NCI-H1694 treated with DMSO at 0.1 percent for 48 hours (cell line): ENCODE data around the gene FBF1.
A peak's percentile ranks its signal among the peaks of the same experiment; 100 is the strongest.
"Not testable (repeated sequence)": the region's sequence is repeated elsewhere in the genome, so short reads cannot be mapped to it uniquely, and the experiment has no call there.

Experiments
- DNase-seq: peaks from one replicate; lab custom pipeline; 2025; lab: John Stamatoyannopoulos, UW

The FBF1 gene

DNA sequence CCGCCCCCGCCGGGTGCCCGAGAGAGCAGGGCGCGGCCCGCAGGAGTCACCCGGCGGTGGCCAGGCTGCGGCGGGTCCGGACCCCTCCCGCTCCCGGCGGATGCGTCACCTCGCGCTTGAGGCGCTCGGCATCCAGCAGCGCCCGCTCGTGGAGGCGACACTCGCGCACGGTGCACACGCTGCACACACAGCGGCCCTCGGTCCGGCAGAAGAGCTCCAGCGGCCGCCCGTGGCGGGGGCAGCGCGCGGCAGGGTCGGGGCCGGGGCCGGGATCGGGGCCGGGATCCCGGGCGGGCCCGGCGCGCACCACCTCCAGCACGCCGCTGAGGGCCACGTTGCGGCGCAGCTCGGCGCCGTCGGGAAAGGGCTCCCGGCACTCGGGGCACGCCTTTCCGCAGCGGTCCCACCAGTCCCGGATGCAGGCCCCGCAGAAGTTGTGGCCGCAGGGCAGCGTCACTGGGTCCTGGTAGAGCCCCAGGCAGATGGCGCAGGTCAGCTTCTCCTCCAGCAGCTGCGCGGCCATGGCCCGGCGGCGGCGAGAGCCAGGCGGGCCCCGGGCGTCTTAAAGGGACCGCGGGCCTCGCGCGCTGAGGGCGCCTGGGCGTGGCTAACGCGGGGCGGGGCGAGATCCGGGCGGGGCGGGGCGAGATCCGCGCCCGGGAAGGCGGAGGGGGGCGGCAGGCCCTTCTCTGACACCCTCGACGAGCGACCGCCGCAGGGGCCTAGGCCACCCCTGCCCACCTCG lies 44.3 kb downstream of the FBF1 start, which contains the start of gene TRIM65:
TRIM65 (minus strand) TSS at position 537 of the 745 bp plus-strand sequence; CDS start at position 523, 14 bp downstream.
- peak; percentile 39 for DNase-seq

DNA sequence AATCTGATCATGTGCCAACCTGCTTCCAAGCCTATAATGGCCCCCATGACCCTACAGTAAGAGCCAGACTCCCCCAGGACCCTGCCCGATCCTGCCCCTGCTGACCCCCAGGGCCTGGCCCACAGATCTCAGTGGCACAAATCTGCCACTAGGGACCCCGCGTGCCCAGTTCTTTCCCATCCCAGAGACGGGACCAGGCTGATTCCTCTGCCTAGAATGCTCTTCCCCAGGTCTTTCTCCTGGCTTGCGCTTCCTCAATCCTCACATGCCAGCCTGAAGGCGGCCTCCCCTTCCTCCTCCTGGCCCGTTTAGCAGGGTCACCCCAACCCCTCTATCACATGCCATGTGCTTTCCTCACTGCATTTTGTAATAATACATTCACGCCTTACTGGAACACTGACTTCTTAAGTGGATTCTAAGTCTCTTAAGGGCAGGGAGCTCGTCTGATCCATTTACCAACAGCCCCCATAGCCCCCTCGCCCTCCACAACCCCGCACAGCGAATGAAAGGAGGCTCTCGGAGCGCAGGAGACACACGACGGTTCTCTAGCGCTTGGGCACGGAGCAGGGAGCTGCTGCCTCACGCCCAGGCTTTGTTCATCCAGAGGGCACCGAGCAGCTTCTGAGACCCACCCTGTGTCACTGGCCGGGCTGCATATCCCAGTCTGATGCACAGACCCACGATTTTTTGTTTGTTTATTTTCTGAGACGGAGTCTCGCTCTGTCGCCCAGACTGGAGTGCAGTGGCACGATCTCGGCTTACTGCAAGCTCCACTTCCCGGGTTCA lies 45.3 kb downstream of the FBF1 start:
- no peak for DNase-seq

DNA sequence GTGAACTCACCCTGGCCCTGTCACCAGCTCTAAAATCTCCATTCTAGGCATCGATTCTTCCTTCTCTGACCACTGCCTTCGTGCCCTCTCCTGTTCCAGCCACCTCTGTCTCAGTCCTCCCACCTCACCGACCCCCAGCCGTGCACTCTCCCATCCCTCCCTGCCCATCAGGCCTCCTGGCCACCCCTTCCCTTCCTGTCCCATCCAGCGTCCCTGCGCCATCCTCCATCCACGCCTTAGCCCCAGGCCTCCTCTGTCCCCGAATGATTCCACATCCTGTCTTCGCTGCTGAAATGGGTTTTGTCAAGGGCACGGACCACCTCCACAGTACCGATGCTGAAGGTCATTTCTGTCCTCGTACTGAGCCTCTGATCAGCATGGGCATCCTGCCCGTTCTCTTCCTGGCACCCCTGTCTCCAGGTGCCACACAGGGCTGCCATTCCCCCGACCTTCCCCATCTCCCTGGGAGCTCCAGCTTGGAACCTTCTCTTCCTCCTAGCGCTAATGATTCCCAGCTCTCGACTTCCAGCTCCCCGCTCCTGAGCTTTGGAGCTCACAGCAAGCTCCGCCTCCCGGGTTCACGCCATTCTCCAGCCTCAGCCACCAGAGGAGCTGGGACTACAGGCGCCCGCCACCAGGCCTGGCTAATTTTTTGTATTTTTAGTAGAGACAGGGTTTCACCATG lies 46.7 kb downstream of the FBF1 start:
- DNase-seq: no peak

DNA sequence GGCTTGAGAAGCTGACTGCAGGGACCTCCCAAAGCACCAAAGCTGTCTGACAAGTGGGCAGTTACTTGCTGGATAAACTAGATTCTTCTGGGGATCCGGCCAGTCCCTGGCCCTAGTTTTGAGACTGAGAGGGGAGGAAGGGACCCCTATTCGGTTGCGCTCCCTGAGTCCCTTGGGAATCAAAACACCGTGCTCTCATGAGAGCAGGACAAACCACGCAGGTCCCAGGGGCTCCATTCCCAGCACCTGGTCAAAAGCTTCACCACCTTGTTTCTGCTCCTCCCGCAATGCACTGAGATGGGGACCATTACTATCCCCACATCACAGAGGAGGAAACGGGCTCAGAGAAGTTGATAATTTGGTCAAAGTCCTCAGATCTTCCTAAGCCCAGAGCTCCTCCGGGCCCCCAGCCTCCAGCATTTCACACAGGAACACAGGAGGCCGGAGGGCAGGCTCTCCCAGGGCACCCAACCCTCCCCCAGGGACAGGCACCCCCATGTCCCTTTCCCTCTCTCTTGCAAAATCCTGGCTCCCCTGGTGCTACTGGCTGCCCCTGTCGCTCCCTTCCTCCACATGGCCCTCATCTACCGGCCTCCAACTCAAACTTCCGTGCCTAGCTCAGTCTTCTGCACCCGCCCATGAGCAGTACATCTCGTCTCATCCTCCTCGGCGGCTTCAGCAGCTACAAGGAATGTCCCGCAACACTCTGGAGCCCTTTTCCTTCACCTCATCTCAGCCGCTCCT lies 47.4 kb downstream of the FBF1 start:
- DNase-seq: no peak

DNA sequence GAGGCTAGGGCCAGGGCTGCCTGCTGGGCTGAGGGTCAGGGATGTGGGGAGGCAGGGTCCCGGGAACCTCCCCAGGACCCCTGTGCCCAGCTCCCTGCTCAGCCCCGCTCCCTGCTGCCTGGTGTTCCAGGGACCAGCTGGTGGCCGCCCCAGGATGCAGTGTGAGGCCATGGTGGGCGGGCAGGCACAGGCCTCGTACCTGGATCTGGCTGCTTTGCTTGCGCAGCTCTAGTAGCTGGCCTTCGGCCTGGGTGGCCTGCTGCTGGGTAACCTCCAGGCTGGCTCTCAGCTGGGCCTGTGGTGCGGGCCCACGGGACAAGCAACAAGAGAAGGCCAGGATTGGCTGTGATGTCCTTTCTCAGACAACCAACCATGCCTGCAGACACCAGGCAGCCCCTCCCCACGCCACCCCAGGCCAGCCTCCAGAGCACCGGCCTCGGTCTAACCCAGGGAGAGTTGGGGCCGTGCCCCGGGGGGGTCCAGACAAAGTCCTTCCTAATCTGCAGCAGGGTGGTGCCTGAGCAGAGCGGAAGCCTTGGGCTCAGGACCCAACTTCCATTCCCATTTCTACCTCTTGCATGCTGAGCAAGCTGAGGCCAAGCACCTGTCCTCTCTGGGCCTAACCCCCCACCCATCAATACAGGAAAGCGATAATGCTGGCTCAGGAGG lies 48.2 kb downstream of the FBF1 start:
- DNase-seq: no peak

DNA sequence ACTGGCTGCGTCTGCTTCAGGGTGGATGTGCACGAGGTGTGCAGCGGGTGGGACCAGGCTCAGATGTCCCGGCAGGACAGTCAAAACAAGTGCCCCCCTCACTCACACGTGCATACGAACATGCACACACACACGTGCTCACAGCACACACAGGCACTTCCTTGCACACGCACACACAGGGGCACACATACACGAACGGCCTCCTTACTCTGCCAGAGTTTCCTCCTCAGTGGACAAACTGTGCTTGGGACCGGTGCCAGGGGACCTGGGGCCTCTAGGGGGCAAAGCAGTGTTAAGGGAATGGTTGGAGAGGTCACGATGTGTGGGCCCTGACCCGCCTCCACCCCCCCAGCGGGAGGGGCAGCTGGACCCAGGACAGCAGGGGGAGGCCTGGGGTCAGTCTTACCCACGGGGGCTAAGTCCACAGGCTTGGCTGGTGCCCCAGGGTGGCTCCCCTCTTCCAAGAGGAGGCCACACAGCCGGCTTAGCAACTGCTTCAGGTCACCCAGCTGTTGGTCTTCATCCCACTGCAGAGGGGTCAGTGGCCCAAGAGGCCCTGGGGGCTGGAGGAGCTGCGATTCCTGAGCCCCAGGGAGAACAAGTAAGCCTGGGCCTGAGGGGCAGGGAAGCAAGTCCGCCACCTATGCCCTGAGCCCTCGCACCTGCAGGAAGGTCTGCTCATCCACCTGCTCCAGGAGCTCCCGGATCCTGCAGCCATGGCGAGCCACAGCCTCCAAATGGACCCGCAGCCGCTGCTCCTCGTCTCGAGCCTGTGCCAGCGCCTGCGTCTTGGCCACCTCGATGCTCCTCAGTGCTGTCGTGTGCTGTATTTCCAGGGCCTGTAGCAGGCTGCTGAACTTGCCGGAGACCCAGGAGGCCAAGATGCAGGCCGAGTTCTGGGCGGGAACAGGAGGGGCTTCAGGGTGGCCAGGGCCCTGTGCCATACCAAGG lies 49.0 kb downstream of the FBF1 start:
- no peak for DNase-seq

DNA sequence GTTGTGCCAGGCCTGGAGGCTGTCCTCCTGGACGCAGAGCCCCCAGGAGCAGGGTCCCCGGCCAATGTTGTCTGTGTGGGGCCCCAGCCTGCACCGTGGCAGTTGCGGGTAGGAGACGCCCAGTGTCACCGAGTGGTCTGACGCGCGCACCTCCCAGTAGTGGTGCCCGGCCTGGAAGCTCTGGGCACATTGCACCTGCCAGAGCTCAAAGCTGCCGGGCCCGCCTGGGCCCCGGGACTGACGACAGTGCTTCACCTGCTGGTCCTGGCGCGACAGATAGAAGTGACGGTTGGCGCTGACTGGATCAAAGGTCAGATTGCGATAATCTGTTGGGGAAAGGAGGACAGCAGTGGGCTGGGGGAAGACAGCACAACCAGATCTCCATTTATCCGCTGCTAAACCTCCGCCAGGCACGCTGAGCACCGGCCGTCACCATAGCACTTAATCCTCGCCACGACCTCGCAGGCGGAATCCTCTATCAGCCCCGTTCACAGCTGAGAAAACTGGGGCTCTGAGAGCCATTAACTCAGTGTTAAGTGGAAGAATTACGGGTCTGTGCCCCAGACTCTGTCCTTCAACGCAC lies 49.7 kb downstream of the FBF1 start:
- no peak for DNase-seq

DNA sequence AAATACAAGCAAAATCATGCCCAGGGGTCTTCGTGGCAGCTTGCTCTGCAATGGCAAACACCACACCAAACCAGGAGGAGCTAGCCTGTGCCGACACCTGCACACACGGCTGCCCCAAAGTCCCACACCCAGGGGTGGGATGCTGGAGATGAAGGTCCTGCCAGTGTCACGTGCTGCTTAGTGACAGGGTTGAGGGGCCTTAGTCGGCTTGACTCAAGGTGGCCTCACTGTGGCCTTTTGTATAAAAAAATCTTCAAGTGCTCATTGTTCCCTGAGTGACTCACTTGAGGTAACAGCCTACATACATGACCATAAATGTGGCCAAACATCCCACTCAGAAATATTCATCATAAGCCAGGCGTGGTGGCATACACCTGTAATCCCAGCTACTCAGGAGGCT lies 51.4 kb downstream of the FBF1 start:
- DNase-seq: no peak

DNA sequence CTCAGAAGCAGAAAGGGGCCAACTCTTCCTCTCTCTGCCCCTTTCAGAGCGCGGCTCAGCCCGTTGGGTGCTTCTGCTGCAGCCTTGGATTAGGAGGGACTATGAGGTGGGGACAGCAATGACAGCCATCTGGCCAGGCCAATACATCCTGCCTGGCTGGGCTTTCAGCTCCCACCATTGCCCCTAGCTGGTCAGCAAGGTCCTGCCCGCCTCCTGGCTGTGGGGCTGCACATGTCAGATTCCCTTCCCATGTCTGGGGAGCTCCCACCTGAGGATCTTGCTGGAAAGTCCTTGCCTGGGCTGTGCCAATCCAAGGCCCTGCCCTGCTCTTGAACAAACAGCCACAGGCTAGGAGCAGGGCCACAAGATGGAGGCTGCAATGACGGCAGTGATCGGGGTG lies 52.4 kb downstream of the FBF1 start:
- no peak for DNase-seq

DNA sequence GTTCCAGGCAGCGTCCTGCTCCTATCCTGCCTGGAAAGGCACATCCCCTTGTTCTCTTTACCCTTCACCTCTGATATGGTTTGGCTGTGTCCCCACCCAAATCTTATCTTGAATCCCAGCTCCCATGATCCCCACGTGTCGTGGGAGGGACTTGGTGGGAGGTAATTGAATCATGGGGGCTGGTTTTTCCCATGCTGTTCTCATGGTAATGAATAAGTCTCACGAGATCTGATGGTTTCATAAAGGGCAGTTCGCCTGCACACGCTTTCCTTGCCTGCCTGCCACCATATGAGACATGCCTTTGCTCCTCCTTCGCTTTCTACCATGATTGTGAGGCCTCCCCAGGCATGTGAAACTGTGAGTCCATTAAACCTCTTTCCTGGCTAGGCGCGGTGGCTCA lies 55.0 kb downstream of the FBF1 start:
- not testable (repeated sequence) for DNase-seq

DNA sequence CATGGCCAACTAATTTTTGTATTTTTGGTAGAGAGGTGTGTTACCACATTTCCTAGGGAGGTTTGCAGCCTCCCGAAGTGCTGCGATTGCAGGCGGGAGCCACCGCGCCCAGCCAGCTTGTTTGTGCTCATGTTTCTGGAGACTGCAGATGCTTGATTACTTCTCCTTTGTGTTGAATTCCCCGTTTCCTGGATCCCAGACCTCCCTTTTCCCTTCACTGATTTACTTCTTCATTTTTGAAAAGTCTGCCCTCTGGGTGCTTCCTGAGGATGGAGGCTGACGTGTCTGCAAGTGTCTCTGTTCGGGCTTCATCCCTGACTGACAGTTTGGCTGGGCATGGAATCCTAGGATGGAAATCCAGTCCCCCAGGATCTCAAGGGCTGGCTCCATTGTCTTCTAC lies 55.4 kb downstream of the FBF1 start:
- no peak for DNase-seq

DNA sequence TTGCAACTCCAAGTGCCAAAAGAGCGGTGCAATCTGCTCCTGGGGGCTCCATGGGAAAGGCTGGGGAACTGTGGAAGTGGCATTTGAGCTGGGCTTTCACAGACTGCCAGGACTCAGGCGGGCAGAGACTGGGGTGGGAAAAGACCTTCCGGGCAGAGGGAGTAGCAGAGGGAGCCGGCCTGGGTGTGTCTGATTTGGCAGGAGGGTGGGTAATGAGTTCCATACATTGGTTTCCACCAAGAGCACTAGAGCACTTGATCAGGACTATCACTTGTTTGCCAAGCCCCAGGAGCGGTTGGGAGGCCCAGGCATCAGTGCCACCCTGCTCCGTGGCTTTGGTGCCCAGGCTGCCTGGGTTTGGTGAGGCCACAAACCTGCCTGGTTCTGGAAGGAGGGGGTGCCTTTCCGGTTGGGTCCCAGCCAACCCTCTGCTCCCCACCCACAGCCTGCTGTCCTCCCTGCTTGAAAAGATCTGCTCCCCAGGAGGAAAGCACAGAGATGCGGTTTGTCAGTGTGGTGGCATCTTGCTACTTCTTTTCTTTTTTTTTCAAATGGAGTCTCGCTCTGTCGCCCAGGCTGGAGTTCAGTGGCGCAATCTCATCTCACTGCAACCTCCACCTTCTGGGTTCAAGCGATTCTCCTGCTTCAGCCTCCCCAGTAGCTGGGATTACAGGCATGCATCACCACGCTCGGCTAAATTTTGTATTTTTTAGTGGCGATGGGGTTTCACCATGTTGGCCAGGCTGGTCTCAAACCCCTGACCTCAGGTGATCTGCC lies 59.0 kb downstream of the FBF1 start:
- no peak for DNase-seq

DNA sequence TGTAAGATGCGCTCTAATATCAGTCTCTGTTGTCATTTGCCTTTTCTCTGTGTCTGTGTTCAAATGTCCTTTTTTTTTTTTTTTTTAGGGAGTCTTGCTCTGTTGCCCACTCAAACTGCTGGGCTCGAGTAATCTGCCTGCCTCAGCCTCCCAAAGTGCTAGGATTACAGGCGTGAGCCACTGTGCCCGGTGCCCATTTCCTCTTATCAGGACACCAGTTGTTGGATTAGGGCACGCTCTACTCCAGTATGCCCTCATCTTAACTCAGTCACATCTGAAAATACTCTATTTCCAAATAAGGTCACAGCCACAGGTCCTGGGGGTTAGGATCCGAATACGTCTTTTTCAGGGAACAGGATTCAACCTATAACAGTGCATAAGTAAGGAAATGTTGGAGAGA lies 60.6 kb downstream of the FBF1 start:
- DNase-seq: no peak

DNA sequence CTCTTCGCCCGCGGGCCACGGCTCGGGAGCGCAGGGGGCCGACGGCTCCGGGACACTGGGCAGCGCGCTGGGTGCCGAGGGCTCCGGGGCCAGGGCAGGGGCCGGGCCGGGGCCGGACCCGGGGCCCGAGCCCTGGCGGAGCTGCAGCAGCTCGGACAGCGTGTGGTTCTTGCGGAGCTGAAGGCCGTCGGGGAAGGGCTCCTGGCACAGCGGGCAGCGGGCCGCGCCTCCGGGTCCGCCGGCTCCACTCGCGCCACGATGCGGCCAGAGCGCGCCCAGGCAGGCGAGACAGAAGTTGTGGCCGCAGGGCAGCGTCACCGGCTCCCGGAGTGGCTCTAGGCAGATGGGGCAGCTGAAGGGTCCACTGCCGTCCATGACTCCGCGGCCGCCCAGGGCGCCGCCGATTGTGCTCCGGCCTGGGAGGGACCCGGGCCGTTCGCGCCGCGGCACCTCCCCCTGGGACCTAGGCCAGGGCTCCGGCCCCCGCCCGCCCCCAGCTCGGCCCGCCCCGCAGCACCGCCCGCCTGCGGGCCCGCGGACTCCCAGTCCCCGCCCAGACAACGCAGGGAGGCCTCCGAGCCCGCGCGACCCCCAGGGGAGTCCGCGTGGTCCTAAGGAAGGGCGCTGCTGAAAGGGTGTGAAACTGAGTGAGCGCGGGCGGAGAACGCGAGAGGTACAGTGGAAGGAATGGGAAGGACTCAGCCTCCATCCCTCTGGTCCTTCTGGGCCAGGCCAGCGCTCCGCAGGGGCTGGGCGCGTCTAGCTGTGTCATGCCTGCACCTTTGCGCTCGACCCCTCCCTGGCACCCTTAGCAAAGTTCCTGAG lies 62.5 kb downstream of the FBF1 start, which contains the start of gene TRIM47:
TRIM47 (minus strand) TSS at position 408 of the 825 bp plus-strand sequence; CDS start at position 375, 33 bp downstream.
- DNase-seq: no peak

DNA sequence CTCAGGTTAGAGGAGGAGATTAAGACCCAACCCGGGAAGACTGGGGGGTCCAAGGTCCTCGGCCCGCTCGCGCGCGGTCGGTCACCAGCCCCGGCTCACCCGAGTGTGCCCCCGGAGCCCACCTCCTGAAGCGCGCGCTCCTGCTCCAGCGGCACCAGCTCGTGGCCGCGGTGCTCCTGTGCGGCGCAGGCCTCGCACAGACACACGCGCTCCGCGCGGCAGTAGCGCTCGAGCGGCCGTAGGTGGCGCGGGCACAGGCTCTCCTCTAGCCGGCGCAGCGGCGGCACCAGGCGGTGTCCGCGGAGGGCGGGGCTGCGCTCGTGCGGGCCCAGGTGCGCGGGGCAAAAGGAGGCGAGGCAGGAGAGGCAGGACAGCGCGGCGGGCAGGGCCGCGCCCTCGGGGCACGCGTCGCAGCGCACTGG lies 63.1 kb downstream of the FBF1 start:
- DNase-seq: peak; percentile 21

DNA sequence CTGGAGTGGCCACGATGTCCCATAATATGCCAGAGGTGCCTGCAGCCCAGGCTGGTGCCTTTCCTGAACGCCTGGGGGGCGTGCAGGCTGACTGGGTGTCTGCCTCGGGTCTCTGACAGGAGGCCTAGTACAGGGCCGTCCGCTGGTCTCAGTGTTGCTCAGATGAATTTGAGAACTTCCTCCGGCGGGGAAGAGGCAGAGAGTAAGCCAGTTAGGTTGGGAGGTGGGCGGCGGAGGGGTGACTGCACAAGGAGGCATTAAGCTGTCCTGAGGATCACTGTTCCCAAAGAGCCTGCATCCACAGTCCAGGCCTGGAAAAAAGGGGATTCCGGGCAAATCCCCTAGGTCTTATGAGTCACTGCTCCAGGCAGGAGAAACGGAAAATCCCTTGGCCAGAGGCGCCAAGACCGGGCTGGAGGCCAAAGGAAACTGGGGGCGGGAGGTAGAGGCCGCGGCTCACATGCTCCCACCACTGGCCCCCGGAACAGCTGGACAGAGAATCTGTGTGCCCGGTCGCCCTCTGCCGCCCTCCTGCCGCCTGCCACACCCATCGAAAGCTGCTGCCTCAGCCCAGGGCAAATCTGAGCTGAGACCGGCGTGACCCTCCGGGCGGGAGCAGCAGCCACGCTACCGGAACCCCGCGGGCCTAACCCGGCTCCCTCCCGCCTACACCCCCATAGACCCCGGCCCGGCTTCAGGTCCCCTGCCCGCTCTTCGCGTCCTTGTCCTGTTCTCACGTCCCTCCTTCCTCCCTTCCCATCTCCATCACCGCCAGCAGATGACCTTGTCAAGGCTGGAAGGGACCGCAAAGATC lies 63.7 kb downstream of the FBF1 start:
- DNase-seq: no peak
